Nephron progenitor cell (in vitro differentiated cells): ENCODE data around the gene FXYD5.
A peak's percentile ranks its signal among the peaks of the same experiment; 100 is the strongest.

Experiments
- DNase-seq: peaks from one replicate; pipeline ENCODE4 v3.0.0; 2021
- H3K27ac Mint-ChIP-seq: 2 replicates; pipeline ENCODE4 v1.8.0; 2021; ENCODE audit warnings: mild to moderate bottlenecking, moderate library complexity, mixed read lengths
- H3K27me3 Mint-ChIP-seq: 2 replicates; pipeline ENCODE4 v1.8.0; 2021; ENCODE audit warnings: mild to moderate bottlenecking, low read depth, mixed read lengths; ENCODE audit not compliant: poor library complexity
- H3K36me3 Mint-ChIP-seq: 2 replicates; pipeline ENCODE4 v1.8.0; 2021; ENCODE audit warnings: low read depth, mixed read lengths
- H3K4me1 Mint-ChIP-seq: 2 replicates; pipeline ENCODE4 v1.8.0; 2021; ENCODE audit warnings: mixed read lengths
- H3K4me3 Mint-ChIP-seq: 2 replicates; pipeline ENCODE4 v1.8.0; 2021; ENCODE audit warnings: mild to moderate bottlenecking, moderate library complexity, mixed read lengths
- H3K9me3 Mint-ChIP-seq: 2 replicates; pipeline ENCODE4 v1.8.0; 2021; ENCODE audit warnings: mild to moderate bottlenecking, moderate library complexity, mixed read lengths
- TF ChIP-seq, protein P1 (sequence below): fragments of 200-600 bp; sonication (generic); IDR thresholded peaks from 2 replicates; pipeline ENCODE4 v1.5.0; 2021; ENCODE audit warnings: antibody characterized with exemption

Gene FXYD5

DNA sequence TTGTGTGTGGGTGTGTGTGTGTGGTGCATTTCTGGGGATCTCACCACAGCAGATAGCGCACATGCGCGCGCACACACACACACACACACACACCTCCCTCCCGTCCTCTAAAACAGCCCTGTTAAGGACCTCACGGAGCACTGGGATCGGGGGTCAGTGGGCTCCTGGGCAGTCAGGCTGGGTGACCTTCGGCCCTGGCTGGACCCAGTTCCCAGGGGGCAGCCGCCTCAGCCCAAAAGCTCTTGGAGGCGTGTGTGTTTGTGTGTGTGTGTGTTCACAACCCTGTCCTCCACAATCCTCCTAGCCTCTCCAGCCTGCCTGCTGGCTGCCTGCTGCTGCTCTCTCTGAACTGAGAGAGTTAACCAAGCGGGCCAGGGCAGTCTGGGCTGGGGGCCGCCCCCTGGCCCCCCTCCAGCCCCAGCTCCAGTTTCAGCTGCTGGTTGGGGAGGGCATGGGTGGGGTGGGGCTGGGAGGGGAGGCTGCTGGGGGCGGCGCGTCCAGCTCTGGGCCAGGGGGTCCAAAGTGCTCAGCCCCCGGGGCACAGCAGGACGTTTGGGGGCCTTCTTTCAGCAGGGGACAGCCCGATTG lies 16.1 kb upstream of the FXYD5 start, which contains the start of gene FXYD1:
FXYD1 (plus strand) TSS at position 520 of the 588 bp plus-strand sequence. CDS start 1,256 bp downstream, outside the sequence.
- DNase-seq = no peak
- Mint-ChIP-seq H3K4me1 (peaks cover 68% of the 10 kb centered on the region), H3K27me3 (peaks cover 29% of the 10 kb centered on the region), H3K36me3 (no peaks in the 10 kb centered on the region), H3K9me3 (no peaks in the 10 kb centered on the region), H3K27ac (peak within 1 kb of the TSS; percentile 25), H3K4me3 (peak within 1 kb of the TSS; percentile 73)
- TF ChIP-seq, protein P1, sequence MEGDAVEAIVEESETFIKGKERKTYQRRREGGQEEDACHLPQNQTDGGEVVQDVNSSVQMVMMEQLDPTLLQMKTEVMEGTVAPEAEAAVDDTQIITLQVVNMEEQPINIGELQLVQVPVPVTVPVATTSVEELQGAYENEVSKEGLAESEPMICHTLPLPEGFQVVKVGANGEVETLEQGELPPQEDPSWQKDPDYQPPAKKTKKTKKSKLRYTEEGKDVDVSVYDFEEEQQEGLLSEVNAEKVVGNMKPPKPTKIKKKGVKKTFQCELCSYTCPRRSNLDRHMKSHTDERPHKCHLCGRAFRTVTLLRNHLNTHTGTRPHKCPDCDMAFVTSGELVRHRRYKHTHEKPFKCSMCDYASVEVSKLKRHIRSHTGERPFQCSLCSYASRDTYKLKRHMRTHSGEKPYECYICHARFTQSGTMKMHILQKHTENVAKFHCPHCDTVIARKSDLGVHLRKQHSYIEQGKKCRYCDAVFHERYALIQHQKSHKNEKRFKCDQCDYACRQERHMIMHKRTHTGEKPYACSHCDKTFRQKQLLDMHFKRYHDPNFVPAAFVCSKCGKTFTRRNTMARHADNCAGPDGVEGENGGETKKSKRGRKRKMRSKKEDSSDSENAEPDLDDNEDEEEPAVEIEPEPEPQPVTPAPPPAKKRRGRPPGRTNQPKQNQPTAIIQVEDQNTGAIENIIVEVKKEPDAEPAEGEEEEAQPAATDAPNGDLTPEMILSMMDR = no peak

DNA sequence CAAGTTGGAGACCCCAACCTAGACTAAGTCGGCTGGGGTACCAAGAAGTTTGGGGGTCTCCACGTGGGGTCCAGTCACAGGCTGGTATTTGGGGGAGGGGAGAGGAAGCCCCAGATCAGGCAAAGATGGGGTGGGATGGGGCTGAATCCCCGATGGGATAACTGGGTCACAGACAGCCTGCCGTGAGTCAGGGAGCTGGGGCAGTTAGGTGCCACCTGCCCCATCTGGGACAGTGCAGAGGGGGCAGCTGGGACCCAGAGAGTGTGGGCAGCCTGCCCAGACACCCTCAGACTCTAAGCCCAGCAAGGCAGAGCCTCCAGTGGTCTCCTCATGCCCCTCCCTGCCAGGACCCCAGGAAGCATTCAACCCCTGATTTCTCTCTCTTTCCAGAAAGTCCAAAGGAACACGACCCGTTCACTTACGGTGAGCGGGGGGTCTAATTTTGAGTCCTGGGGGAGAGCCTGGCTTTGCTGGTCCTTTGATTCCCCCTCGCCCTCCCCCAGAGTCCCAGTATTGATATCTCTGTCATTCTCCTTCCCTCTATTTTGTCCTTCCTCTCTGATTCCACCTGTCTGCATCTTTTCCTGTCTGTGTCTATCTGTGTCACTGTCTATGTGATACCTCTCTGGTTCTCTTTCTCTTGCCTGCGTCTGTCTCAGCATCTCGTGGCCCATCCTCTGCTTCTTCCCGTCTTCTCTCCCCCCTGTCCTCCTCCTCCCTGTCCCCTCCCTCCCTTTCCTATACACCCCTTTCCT lies 14.2 kb upstream of the FXYD5 start:
- DNase-seq = no peak
- Mint-ChIP-seq H3K4me3 (peak overlapping the region; percentile 72), H3K27ac (peak overlapping the region; percentile 2), H3K9me3 (no peaks in the 10 kb centered on the region), H3K36me3 (no peaks in the 10 kb centered on the region), H3K27me3 (peaks cover 49% of the 10 kb centered on the region), H3K4me1 (peaks cover 68% of the 10 kb centered on the region)
- TF ChIP-seq, protein P1 = no peak

DNA sequence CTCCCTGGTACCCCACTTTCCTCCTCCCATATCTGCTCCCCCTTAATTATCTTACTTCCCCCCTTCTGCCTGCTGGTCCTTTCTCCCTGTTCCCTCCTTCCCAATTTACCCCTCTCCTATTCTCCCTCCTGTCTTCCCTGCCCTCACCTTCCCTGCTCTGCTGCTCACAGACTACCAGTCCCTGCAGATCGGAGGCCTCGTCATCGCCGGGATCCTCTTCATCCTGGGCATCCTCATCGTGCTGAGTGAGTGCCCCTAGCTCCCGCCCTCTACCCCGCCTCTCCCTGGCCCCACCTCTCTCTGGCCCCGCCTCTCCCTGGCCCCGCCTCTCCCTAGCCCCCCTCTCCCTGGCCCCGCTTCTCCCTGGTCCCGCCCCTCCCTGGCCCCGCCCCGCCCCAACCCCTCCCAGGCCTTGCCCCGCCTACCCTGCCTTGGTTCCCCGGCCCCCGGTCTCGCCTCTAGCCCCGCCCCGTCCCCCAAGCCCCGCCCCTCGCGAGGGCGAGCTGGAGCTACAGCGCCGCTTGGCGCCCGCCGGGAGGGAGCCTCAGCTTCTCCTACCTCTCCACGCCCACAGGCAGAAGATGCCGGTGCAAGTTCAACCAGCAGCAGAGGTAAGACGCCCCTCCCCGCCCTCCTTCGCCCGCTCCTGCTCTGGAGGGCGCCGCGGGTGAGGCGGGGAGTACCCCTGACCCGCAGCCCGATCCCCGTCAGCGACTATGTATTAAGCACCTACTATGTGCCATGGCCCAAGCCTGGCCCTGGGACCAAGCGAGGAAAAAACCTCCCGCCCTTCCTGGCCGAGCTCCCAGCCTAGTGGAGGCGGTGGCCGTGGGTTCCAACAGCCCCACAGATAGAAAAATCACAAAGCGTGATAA lies 13.3 kb upstream of the FXYD5 start:
- H3K27ac Mint-ChIP-seq = no peak overlapping the region
- no peaks in the 10 kb centered on the region for H3K36me3 Mint-ChIP-seq
- DNase-seq = peak; percentile 98
- TF ChIP-seq, protein P1 = no peak
- peaks cover 62% of the 10 kb centered on the region for H3K4me1 Mint-ChIP-seq
- no peaks in the 10 kb centered on the region for H3K9me3 Mint-ChIP-seq
- peaks cover 57% of the 10 kb centered on the region for H3K27me3 Mint-ChIP-seq
- H3K4me3 Mint-ChIP-seq = peak overlapping the region; percentile 72

DNA sequence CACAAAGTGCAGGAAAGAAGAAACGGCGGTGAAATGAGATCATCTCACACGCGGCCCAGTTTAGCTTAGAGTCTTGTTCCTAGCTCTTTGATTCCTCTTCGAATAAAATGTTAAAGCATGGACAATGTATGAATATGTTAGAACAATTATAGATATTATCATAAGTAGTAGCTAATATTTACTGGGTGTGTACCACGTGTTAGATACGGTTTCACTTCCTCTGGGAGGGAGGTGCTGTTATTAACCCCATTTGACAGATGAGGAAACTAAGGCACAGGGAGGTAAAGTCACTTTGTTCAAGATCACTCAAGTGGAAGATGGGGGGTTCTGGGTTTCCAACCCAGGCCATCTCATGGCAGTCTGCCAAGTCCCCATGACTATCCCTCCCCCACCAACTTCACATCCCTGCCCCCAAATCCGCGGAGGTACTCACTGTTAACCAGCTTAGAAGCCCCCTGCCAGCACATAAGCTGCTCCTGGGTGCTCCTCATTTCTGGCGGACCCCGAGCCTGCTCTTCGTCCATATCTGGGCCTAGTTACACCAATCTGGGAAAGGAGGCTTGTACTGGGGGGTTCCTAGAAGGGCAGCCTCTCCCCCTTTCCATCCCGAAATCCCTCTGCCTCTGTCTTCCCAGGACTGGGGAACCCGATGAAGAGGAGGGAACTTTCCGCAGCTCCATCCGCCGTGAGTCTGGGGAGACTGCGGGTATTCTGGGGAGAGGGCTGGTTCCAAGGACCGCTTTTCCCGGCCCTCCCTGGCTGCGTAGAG lies 12.5 kb upstream of the FXYD5 start:
- no peaks in the 10 kb centered on the region for H3K9me3 Mint-ChIP-seq
- peaks cover 56% of the 10 kb centered on the region for H3K4me1 Mint-ChIP-seq
- H3K27ac Mint-ChIP-seq = no peak overlapping the region
- H3K4me3 Mint-ChIP-seq = peak overlapping the region; percentile 38
- no peaks in the 10 kb centered on the region for H3K36me3 Mint-ChIP-seq
- TF ChIP-seq, protein P1 = no peak
- DNase-seq = no peak
- H3K27me3 Mint-ChIP-seq = peaks cover 61% of the 10 kb centered on the region

DNA sequence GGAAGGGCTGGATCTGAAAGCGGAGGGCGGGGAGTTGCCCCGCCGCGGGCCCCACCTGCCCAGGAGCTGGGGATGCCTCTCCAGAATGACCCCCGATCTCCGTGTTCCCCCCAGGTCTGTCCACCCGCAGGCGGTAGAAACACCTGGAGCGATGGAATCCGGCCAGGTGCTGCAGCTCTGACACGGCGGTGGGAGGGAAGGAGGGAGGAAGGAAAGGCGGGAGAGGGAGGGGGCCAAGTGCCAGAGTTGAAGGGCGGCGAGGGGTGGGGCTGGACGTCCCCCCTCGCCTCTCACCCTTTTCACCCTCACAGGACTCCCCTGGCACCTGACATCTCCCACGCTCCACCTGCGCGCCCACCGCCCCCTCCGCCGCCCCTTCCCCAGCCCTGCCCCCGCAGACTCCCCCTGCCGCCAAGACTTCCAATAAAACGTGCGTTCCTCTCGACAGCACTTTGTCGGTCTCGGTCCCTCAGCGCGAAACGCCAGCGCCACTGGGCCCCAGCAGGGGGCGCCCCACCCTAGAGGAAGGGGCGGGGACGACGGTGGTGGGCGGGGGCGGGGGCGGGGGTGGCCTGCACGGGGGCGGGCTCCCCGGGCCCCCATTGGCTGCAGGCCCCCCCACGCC lies 11.8 kb upstream of the FXYD5 start:
- DNase-seq = peak; percentile 81
- TF ChIP-seq, protein P1 = peak; percentile 59
- Mint-ChIP-seq H3K4me3 (peak overlapping the region; percentile 54), H3K27me3 (peaks cover 58% of the 10 kb centered on the region), H3K36me3 (no peaks in the 10 kb centered on the region), H3K9me3 (no peaks in the 10 kb centered on the region), H3K4me1 (peaks cover 49% of the 10 kb centered on the region), H3K27ac (no peak overlapping the region)
